Nephron (organoid): ENCODE measurements around the gene ADGRL1.

Experiments used
- H3K27ac Mint-ChIP-seq, 3 experiments: 2 replicates each; pipeline ENCODE4 v1.8.0; 2020; ENCODE audit warnings: mixed read lengths in 3 of 3, mild to moderate bottlenecking in 2 of 3, moderate library complexity in 1 of 3
- H3K27me3 Mint-ChIP-seq: 2 replicates; pipeline ENCODE4 v1.8.0; 2021; ENCODE audit warnings: low read depth, mild to moderate bottlenecking, moderate library complexity, mixed read lengths
- H3K36me3 Mint-ChIP-seq: 2 replicates; pipeline ENCODE4 v1.8.0; 2020; ENCODE audit warnings: low read depth, mixed read lengths
- H3K4me1 Mint-ChIP-seq: 2 replicates; pipeline ENCODE4 v1.8.0; 2020; ENCODE audit warnings: mixed read lengths
- H3K4me3 Mint-ChIP-seq, 3 experiments: 2 replicates each; pipeline ENCODE4 v1.8.0; 2020; ENCODE audit warnings: mild to moderate bottlenecking in 3 of 3, mixed read lengths in 3 of 3, moderate library complexity in 2 of 3
- H3K9me3 Mint-ChIP-seq: 2 replicates; pipeline ENCODE4 v1.8.0; 2020; ENCODE audit warnings: mixed read lengths
- TF ChIP-seq, protein P1 (sequence below), 3 experiments: fragments of 200-600 bp; sonication (generic); IDR thresholded peaks; one replicate each; pipeline ENCODE4 v1.5.0; 2021; ENCODE audit warnings: antibody characterized with exemption in 3 of 3; ENCODE audit not compliant: unreplicated experiment in 3 of 3

ADGRL1 gene

DNA sequence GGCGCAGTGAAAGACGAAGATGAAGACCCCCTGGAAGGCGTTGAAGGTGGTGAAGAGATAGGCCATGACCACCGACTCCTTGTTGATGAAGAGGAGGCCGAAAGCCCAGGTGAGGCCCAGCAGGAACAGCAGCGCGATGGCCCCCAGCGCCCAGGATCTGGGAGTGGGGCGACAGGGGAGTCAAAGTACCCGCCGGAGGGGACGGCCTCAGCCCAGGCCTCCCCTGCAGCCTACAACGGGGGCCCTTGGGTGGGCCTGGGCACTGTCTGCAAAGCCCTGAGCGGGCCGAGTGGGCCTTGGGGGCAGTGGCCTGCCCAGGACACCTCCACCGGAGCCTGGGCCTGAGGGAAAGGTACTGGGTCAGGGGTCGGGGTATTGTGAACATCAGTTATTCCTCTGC is 50.6 kb downstream of the ADGRL1 start:
- no peak overlapping the region for H3K4me3 Mint-ChIP-seq
- H3K4me1 Mint-ChIP-seq = no peaks in the 10 kb centered on the region
- no peaks in the 10 kb centered on the region for H3K9me3 Mint-ChIP-seq
- TF ChIP-seq, protein P1, sequence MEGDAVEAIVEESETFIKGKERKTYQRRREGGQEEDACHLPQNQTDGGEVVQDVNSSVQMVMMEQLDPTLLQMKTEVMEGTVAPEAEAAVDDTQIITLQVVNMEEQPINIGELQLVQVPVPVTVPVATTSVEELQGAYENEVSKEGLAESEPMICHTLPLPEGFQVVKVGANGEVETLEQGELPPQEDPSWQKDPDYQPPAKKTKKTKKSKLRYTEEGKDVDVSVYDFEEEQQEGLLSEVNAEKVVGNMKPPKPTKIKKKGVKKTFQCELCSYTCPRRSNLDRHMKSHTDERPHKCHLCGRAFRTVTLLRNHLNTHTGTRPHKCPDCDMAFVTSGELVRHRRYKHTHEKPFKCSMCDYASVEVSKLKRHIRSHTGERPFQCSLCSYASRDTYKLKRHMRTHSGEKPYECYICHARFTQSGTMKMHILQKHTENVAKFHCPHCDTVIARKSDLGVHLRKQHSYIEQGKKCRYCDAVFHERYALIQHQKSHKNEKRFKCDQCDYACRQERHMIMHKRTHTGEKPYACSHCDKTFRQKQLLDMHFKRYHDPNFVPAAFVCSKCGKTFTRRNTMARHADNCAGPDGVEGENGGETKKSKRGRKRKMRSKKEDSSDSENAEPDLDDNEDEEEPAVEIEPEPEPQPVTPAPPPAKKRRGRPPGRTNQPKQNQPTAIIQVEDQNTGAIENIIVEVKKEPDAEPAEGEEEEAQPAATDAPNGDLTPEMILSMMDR (IDR thresholded peaks at IDR 0.05; ENCODE audit: unreplicated experiment in 3 of 3) = no peak
- peaks cover 45% of the 10 kb centered on the region for H3K36me3 Mint-ChIP-seq
- H3K27me3 Mint-ChIP-seq = no peaks in the 10 kb centered on the region
- no peak overlapping the region for H3K27ac Mint-ChIP-seq

DNA sequence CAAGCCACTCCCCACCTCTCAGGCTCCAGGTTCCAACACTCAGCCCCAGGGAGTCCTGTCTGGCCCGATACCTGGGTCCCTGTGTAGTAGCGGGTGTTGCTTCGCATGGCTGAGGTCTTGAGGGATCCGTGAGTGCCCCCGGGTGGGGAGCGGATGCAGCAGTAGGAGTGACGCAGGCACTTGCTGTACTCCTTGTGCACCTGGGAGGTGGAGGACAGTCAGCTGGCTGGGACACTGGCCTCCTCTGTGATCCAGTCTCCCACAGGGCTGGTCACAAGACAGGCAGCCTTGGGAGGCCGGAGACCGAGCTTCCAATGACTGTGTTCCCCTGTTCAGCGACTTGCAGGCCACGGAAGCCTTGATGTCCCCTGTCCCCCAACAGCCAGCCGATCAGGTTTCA is 53.3 kb downstream of the ADGRL1 start:
- Mint-ChIP-seq H3K27ac (peak overlapping the region in 1 of 3 experiments; percentile 17), H3K4me1 (peaks cover 10% of the 10 kb centered on the region), H3K4me3 (no peak overlapping the region), H3K36me3 (peaks cover 37% of the 10 kb centered on the region), H3K27me3 (peaks cover 3% of the 10 kb centered on the region), H3K9me3 (no peaks in the 10 kb centered on the region)
- TF ChIP-seq, protein P1 (IDR thresholded peaks at IDR 0.05; ENCODE audit: unreplicated experiment in 3 of 3) = no peak

DNA sequence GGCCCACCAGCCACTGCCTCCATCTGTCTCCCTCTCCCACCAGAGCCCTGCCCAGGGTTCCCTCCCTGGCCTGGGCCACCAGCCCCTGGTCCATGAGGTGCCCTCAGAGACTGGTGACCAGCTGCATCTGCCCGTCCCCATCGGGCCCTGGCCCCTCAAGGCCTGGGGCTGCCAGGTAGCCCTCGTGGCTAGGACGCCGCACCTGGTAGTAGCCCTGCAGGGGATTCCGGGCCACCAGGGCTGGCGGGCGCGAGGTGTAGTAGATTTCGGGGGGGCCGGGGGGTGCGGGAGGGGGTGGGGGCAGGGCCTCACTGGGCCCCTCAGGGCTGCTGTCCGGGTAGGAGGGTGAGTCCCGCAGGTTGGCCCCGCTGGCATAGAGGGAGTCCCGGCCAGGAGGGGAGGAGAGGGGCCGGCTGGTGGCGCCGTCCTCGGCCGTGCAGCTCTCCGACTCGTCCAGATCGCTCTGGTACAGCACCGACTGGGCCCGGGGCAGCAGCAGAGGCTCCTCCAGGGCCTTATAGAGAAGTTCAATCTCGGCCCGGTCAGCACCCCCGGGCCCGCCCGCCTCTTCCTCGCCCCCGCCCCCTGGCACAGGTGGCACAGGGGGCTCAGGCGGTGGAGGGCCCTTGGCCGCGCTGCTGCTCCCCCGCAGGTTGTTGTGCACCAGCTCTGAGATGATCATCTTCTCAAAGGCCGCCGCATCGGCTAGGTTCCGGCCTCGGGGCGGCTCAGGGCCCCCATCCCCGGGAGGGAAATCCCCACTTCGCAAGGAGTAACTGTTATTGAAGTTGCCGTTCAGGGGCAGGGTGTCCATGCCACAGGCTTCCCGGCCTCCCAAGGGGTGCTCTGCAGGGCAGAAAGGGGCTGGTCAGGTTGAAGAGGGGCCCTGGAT is 55.0 kb downstream of the ADGRL1 start:
- Mint-ChIP-seq H3K27me3 (peaks cover 4% of the 10 kb centered on the region), H3K4me1 (peaks cover 18% of the 10 kb centered on the region), H3K4me3 (no peak overlapping the region), H3K9me3 (no peaks in the 10 kb centered on the region), H3K27ac (no peak overlapping the region), H3K36me3 (peaks cover 27% of the 10 kb centered on the region)
- TF ChIP-seq, protein P1 (IDR thresholded peaks at IDR 0.05; ENCODE audit: unreplicated experiment in 3 of 3) = no peak

DNA sequence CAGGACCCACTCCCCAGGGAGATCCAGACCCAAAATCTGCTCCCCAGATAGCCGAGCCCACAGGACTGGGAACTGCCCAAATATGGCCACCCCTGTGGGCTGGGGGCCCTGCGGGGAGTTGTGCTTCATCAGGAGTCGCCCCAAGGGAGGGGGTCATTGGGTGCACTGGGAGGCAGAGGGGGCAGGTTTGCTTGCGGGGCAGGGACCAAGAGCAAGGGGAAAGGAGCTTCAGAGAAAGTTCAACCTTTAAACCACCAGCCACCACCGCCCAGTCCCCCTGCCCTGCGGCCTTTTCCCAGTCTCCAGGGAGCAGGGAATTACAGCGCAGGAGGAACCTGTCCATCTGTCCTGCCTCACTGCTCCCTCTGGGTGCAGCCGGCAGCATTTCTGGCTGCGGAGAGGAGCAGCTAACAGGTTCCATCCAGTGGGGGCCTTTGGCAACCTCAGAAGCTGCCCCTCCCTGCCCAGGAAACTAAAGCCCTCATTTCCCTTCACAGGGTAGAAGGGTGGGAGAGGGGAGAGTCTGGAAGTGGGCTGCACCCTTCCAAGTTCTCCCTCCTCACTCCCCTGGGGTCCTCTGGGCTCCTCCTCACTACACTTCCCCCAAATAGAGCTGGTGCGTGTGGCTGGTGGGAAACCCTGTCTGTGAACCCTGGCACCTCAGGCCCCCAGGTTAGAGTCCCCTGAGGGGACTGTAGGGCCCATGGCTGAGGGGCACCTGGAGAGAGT is 55.8 kb downstream of the ADGRL1 start:
- peak overlapping the region in 1 of 3 experiments; percentile 68 for H3K27ac Mint-ChIP-seq
- peaks cover 22% of the 10 kb centered on the region for H3K36me3 Mint-ChIP-seq
- H3K9me3 Mint-ChIP-seq = no peaks in the 10 kb centered on the region
- peaks cover 4% of the 10 kb centered on the region for H3K27me3 Mint-ChIP-seq
- no peak overlapping the region for H3K4me3 Mint-ChIP-seq
- peaks cover 18% of the 10 kb centered on the region for H3K4me1 Mint-ChIP-seq
- TF ChIP-seq, protein P1 (IDR thresholded peaks at IDR 0.05; ENCODE audit: unreplicated experiment in 3 of 3) = no peak

DNA sequence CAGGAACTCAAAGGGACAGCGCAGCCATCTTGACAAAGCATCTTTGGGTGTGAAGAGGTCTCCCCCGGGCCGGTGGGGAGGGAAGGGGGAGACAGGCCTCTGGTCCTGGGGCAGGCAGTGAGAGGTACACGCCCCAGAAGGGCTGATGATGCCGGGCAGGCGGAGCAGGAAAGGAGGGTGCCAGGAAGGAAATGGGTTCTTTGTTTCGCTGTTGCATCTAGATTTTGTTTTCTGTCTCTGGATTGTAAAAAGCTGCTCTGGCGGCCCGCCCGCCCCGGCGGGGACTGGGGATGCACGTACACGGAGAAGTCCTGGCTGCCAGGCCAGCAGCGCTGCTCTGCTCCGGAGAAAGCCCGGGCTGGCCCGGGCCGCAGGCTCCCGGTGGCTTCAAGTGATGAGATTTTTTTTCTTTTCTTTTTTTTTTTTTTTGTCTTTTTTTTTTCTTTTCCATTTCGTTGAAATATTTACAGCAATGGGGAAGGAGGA is 56.4 kb downstream of the ADGRL1 start:
- peak overlapping the region in 2 of 3 experiments; percentile 14 to 68 for H3K27ac Mint-ChIP-seq
- H3K4me1 Mint-ChIP-seq = peaks cover 18% of the 10 kb centered on the region
- H3K9me3 Mint-ChIP-seq = no peaks in the 10 kb centered on the region
- TF ChIP-seq, protein P1 (IDR thresholded peaks at IDR 0.05; ENCODE audit: unreplicated experiment in 3 of 3) = no peak
- no peak overlapping the region for H3K4me3 Mint-ChIP-seq
- peaks cover 18% of the 10 kb centered on the region for H3K36me3 Mint-ChIP-seq
- peaks cover 4% of the 10 kb centered on the region for H3K27me3 Mint-ChIP-seq
